ENCODE results near the gene RMDN2.

GRCh38 chr2:37885329-37885993, 39.6 kb upstream of the RMDN2 start:
- TF ChIP-seq CHD2 (IDR thresholded peaks at IDR 0.05; ENCODE audit: borderline replicate concordance, low read depth, low read length) = no peak
- TF ChIP-seq SPI1 (IDR thresholded peaks at IDR 0.05; ENCODE audit: borderline replicate concordance, insufficient read depth, low read depth, low read length) = no peak
- no peak for TF ChIP-seq PBX3 (IDR thresholded peaks at IDR 0.05; ENCODE audit: insufficient replicate concordance, low read depth, low read length)
- TF ChIP-seq RFX5 (IDR thresholded peaks at IDR 0.05; ENCODE audit: low read depth, low read length) = no peak
- no peak for TF ChIP-seq CTCF (IDR thresholded peaks at IDR 0.05 in 2 of 3, conservative IDR thresholded peaks at IDR 0.05 in 1 of 3; ENCODE audit: control insufficient read depth in 2 of 3, extremely low read depth in 1 of 3, insufficient read depth in 1 of 3, low read depth in 3 of 3, low read length in 3 of 3)
- TF ChIP-seq NRF1 (conservative IDR thresholded peaks at IDR 0.05; ENCODE audit: low read depth, low read length) = no peak
- no peak for TF ChIP-seq SRF (IDR thresholded peaks at IDR 0.05; ENCODE audit: low read depth in 2 of 2, low read length in 2 of 2)
- TF ChIP-seq SUZ12 (IDR thresholded peaks at IDR 0.05; ENCODE audit: unreplicated experiment) = no peak
- TF ChIP-seq TAF1 (IDR thresholded peaks at IDR 0.05; ENCODE audit: borderline replicate concordance, low read depth, low read length) = no peak
- no peak for TF ChIP-seq ZBTB40 (IDR thresholded peaks at IDR 0.05; ENCODE audit: borderline replicate concordance)
- no peak for TF ChIP-seq GABPA (IDR thresholded peaks at IDR 0.05; ENCODE audit: low read depth)
- TF ChIP-seq, protein P1, sequence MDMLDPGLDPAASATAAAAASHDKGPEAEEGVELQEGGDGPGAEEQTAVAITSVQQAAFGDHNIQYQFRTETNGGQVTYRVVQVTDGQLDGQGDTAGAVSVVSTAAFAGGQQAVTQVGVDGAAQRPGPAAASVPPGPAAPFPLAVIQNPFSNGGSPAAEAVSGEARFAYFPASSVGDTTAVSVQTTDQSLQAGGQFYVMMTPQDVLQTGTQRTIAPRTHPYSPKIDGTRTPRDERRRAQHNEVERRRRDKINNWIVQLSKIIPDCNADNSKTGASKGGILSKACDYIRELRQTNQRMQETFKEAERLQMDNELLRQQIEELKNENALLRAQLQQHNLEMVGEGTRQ (IDR thresholded peaks at IDR 0.05; ENCODE audit: borderline replicate concordance, low read depth, low read length) = no peak
